ENCODE measurements around the gene CD47.

Gene CD47

DNA sequence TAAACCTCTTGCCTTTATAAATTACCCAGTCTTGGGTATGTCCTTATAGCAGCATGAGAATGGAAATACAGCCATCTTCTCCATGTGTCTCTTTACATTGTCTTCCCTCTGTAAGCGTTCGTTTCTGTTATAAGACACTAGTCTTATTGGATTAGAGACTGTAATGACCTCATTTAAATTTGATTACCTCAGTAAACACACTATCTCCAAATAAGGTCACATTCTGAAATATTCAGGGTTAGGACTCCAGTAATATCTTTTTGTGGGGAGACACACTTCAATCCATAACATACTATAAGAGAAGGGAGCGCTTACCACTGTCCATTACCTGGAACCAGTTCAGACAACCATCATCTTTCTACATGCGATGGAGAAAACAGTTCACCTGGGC, 34.3 kb upstream of the CD47 start:
- DNase-seq: no peak
- H3K4me1 Mint-ChIP-seq: peaks cover 67% of the 10 kb centered on the region
- CTCF ChIA-PET: interaction anchor here (0.8 to 1.3 kb wide), 3 partner anchors 98 to 353 kb away, joined by 3 to 4 read pairs (median 3); no protein-coding TSS in a partner anchor
- H3K27ac Mint-ChIP-seq: peak overlapping the region; percentile 99
- peaks cover 15% of the 10 kb centered on the region for H3K9me3 Mint-ChIP-seq
- peaks cover 39% of the 10 kb centered on the region for H3K36me3 Mint-ChIP-seq
- H3K4me3 Mint-ChIP-seq: peak overlapping the region; percentile 95
- H3K27me3 Mint-ChIP-seq: peaks cover 11% of the 10 kb centered on the region

GRCh38 chr3:108124337-108125152, 33.7 kb upstream of the CD47 start:
- peaks cover 35% of the 10 kb centered on the region for H3K36me3 Mint-ChIP-seq
- peaks cover 68% of the 10 kb centered on the region for H3K4me1 Mint-ChIP-seq
- H3K27ac Mint-ChIP-seq: peak overlapping the region; percentile 99
- H3K9me3 Mint-ChIP-seq: peaks cover 15% of the 10 kb centered on the region
- H3K27me3 Mint-ChIP-seq: peaks cover 11% of the 10 kb centered on the region
- DNase-seq: peak; percentile 75
- CTCF ChIA-PET: interaction anchor here (1.2 to 1.4 kb wide), 2 partner anchors 197 to 353 kb away, joined by 3 to 4 read pairs; no protein-coding TSS in a partner anchor
- H3K4me3 Mint-ChIP-seq: peak overlapping the region; percentile 95

GRCh38 chr3:108123326-108123725, 32.5 kb upstream of the CD47 start:
- peak overlapping the region; percentile 99 for H3K27ac Mint-ChIP-seq
- H3K4me3 Mint-ChIP-seq: peak overlapping the region; percentile 33
- no peak for DNase-seq
- CTCF ChIA-PET: interaction anchor here (0.7 to 1.4 kb wide), 4 partner anchors 34 to 368 kb away, joined by 3 to 4 read pairs (median 3); no protein-coding TSS in a partner anchor
- peaks cover 11% of the 10 kb centered on the region for H3K27me3 Mint-ChIP-seq
- H3K4me1 Mint-ChIP-seq: peaks cover 66% of the 10 kb centered on the region
- H3K36me3 Mint-ChIP-seq: peaks cover 23% of the 10 kb centered on the region
- H3K9me3 Mint-ChIP-seq: peaks cover 10% of the 10 kb centered on the region

DNA sequence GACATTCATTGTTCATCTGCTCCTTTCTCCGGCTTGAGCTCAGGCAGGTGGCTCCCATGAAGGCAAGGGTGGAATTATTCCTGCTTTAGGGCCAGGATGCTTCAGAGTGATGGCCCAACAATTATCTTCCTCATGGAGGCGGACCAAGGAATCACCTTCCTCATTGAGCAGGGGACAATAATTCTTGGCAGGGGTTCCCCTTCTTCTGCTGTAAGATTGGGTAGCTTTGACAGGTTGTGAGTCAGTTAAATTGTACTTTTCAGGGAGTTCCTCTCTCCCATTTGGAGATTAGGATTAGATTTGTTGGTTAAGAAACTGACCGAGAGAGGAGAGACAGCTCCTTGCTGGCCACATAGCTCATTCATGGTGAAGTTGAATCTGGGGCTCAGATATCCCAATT, 31.4 kb upstream of the CD47 start:
- no peak overlapping the region for H3K27ac Mint-ChIP-seq
- peaks cover 15% of the 10 kb centered on the region for H3K36me3 Mint-ChIP-seq
- H3K27me3 Mint-ChIP-seq: peaks cover 11% of the 10 kb centered on the region
- H3K4me3 Mint-ChIP-seq: no peak overlapping the region
- H3K4me1 Mint-ChIP-seq: peaks cover 60% of the 10 kb centered on the region
- DNase-seq: no peak
- H3K9me3 Mint-ChIP-seq: peaks cover 3% of the 10 kb centered on the region
- CTCF ChIA-PET: interaction anchor here (1.0 to 1.2 kb wide), 3 partner anchors 90 to 369 kb away, joined by 3 read pairs; no protein-coding TSS in a partner anchor

- no peak for DNase-seq
- peaks cover 11% of the 10 kb centered on the region for H3K27me3 Mint-ChIP-seq
- H3K4me3 Mint-ChIP-seq: no peak overlapping the region
- peaks cover 4% of the 10 kb centered on the region for H3K36me3 Mint-ChIP-seq
- H3K27ac Mint-ChIP-seq: no peak overlapping the region
- CTCF ChIA-PET: no interaction called here
- peaks cover 3% of the 10 kb centered on the region for H3K9me3 Mint-ChIP-seq
- H3K4me1 Mint-ChIP-seq: peaks cover 43% of the 10 kb centered on the region
These were observed 28.7 kb upstream of the CD47 start for GRCh38 chr3:108119398-108120104.

DNA sequence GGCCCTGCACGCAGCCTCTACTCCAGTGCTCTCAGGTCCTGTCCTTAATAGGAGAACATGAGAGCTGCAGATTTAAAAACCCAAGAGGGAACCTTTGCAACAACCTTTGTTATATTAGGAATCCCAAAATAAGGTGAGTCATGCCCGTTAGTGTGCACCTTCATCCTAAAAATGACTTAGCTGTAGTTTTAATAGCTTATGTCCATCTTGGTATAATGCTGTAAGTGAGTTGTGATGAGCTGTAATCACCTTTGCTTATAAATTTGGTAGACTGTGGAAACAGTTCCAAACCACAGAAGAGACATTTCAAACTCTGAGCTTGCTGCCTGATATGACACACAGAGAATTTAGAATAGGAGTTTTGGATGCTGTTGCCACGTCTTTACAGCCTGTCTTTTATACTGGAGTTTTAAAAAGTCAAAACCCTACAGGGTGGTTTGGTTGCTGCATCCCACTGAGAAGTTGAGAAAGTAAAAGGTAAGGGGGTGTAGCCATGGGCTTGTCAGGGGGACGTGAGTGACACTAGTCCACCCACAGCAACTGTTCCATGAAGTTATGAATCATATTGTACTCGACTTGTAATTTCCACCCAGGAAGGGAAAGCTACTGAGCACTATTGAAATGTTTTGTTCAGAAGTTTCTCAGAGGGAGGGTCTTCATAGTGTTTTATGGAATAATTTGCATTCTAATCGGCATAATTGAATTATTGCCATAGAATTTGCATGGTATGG, 27.4 kb upstream of the CD47 start:
- no peak overlapping the region for H3K4me3 Mint-ChIP-seq
- peaks cover 3% of the 10 kb centered on the region for H3K9me3 Mint-ChIP-seq
- H3K27ac Mint-ChIP-seq: no peak overlapping the region
- DNase-seq: no peak
- peaks cover 18% of the 10 kb centered on the region for H3K27me3 Mint-ChIP-seq
- H3K36me3 Mint-ChIP-seq: peaks cover 2% of the 10 kb centered on the region
- H3K4me1 Mint-ChIP-seq: peaks cover 30% of the 10 kb centered on the region
- CTCF ChIA-PET: interaction anchor here (0.7 to 0.8 kb wide), 2 partner anchors 26 to 38 kb away, joined by 3 read pairs; no protein-coding TSS in a partner anchor

GRCh38 chr3:108117241-108117775, 26.5 kb upstream of the CD47 start:
- H3K27me3 Mint-ChIP-seq: peaks cover 14% of the 10 kb centered on the region
- H3K9me3 Mint-ChIP-seq: peaks cover 3% of the 10 kb centered on the region
- H3K27ac Mint-ChIP-seq: no peak overlapping the region
- no peak overlapping the region for H3K4me3 Mint-ChIP-seq
- DNase-seq: no peak
- H3K4me1 Mint-ChIP-seq: peaks cover 24% of the 10 kb centered on the region
- CTCF ChIA-PET: no interaction called here
- no peaks in the 10 kb centered on the region for H3K36me3 Mint-ChIP-seq

DNA sequence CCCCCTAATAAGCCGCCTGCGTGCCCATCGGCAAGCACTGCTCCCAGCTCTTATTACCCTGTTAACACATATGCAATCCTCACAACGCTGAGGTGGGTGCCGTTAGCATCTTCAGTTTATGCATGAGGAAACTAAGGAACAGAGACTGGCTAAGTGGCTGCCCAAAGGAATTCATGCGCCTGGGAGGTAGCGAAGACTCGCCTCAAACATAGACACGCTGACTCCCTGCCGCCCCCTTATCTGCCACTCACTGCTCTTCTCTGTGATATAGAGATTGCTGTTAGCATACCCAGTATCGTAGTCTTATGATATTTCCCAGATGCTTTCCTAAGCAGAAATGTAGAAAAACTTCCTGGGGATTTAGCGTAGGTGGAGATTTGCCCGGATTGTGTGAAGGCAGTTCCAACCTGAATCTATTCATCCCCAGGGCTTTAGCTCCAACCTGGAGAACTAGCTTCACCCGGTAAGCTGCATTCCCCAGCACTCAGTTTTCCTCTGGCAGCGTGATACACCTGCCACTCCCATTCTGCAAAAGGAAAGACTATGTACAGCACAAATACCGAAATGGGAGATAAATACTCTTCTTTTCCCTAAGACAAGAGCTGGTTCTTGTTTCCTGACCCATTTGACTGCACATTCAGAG, 23.7 kb upstream of the CD47 start:
- CTCF ChIA-PET: no interaction called here
- H3K4me3 Mint-ChIP-seq: no peak overlapping the region
- H3K9me3 Mint-ChIP-seq: peaks cover 3% of the 10 kb centered on the region
- H3K4me1 Mint-ChIP-seq: peaks cover 12% of the 10 kb centered on the region
- H3K27me3 Mint-ChIP-seq: peaks cover 7% of the 10 kb centered on the region
- DNase-seq: no peak
- no peak overlapping the region for H3K27ac Mint-ChIP-seq
- no peaks in the 10 kb centered on the region for H3K36me3 Mint-ChIP-seq

DNA sequence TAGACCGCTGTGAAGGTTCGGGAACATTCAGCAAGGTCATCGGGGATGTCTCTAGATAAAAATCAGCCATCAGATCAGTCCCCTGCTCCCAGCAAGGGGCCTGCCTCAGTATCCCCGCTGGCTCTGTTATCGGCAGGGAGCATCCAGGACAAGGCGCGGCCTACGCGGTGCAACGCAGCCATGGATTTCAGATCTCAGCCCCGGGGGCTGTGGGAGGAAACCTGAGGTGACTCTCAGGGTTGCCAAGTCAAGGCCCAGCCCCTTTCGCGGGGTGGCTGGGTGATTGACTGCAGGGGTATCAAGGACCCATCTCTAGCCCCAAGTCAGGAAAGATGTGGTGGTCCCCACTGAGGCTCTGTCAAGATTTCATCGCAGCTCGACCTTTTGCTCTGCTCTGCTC, 23.1 kb upstream of the CD47 start:
- Mint-ChIP-seq H3K4me3 (no peak overlapping the region), H3K36me3 (no peaks in the 10 kb centered on the region), H3K27ac (no peak overlapping the region), H3K9me3 (peaks cover 2% of the 10 kb centered on the region), H3K27me3 (peaks cover 7% of the 10 kb centered on the region), H3K4me1 (peaks cover 6% of the 10 kb centered on the region)
- no peak for DNase-seq
- CTCF ChIA-PET: no interaction called here

DNA sequence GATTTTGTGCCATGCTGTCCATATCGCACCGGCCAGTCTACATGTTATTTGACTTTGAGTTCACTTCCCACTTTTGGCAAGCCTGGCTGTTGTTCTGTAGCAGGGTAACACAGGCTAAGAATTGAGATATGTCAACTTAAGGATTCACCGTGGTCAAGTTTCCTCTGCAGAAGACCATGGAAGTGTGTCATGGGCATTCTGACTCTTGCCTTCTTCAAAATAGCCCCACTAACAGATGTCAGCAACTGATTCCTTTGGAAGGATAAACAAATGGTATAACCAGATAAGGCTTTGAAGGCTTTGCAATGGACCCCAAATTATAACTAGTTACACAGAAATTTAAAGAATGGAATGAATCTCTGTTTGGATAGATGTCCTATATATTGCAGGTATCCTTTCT, 20.1 kb upstream of the CD47 start:
- CTCF ChIA-PET: no interaction called here
- H3K4me1 Mint-ChIP-seq: peaks cover 8% of the 10 kb centered on the region
- H3K27ac Mint-ChIP-seq: no peak overlapping the region
- H3K36me3 Mint-ChIP-seq: no peaks in the 10 kb centered on the region
- no peaks in the 10 kb centered on the region for H3K9me3 Mint-ChIP-seq
- no peak for DNase-seq
- peaks cover 7% of the 10 kb centered on the region for H3K27me3 Mint-ChIP-seq
- no peak overlapping the region for H3K4me3 Mint-ChIP-seq

DNA sequence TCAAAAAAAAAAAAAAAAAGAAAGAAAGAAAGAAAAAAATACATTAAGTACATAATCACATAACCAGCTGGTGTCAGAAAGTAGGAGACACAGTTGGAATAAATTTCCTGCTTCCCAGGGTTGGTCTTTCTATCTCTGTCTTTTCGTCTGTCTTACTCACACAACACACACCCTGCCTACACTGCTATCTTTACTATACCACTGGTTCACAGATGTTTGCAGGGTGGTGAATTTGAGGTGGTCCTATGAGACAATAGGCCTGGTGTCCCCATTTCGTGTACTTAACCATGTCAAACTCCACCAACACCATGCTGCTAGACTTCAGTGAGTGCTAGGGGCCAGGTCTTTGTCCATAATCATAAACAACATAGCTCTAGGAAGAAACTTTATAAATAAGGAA, 17.6 kb upstream of the CD47 start:
- DNase-seq: no peak
- H3K4me1 Mint-ChIP-seq: peaks cover 8% of the 10 kb centered on the region
- peaks cover 15% of the 10 kb centered on the region for H3K27me3 Mint-ChIP-seq
- no peak overlapping the region for H3K4me3 Mint-ChIP-seq
- H3K27ac Mint-ChIP-seq: no peak overlapping the region
- H3K36me3 Mint-ChIP-seq: no peaks in the 10 kb centered on the region
- CTCF ChIA-PET: no interaction called here
- no peaks in the 10 kb centered on the region for H3K9me3 Mint-ChIP-seq

DNA sequence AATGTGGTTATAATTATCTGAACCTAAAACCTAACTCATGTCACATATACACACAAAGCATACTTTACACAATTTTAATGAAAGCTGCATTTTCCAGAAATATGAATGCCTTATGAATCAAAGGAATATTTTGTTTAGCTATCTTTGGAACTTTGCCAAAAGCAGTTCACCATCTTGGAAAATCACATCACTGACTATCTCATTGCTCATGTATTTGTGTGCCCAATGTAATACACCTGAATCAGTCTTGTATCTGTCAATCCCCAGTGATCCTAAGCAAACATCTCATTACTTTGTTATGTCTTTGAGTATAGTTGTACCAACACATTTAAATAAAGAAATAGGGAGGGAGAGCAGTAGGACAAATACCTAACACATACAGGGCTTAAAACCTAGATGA, 15.6 kb upstream of the CD47 start:
- CTCF ChIA-PET: no interaction called here

DNA sequence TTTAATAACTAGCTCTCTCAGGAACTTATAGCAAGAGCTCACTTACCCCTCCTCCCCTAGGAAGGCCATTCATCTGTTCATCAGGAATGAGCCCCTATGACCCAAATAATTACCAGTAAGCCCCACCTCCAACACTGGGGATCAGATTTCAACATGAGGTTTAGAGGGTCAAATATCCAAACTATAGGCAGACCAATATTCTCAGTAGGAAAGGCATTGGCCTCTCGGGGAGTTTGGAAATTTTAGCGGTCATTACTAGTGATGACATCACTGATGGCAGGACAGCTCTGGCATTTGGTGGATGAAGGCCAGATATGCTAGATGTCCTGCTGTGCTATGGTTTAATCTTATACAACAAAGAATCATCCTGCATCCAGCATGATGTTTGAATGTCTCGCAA, 15.2 kb upstream of the CD47 start:
- Mint-ChIP-seq H3K27me3 (peaks cover 15% of the 10 kb centered on the region), H3K4me3 (no peak overlapping the region), H3K27ac (no peak overlapping the region), H3K36me3 (no peaks in the 10 kb centered on the region), H3K4me1 (peaks cover 22% of the 10 kb centered on the region), H3K9me3 (no peaks in the 10 kb centered on the region)
- CTCF ChIA-PET: no interaction called here
- no peak for DNase-seq

More for the DNA sequence above, 15.6 kb upstream of the CD47 start:
- Mint-ChIP-seq H3K4me1 (peaks cover 18% of the 10 kb centered on the region), H3K27ac (no peak overlapping the region), H3K27me3 (peaks cover 15% of the 10 kb centered on the region), H3K4me3 (no peak overlapping the region), H3K9me3 (no peaks in the 10 kb centered on the region), H3K36me3 (no peaks in the 10 kb centered on the region)
- DNase-seq: no peak
